Left hindlimb (tissue), 1 donor: Measurements from ENCODE around the gene DNAJC1.

Source experiments
- DNase-seq: peaks from one replicate; pipeline ENCODE4 v3.0.0-alpha.2; 2018

DNAJC1 gene

DNA sequence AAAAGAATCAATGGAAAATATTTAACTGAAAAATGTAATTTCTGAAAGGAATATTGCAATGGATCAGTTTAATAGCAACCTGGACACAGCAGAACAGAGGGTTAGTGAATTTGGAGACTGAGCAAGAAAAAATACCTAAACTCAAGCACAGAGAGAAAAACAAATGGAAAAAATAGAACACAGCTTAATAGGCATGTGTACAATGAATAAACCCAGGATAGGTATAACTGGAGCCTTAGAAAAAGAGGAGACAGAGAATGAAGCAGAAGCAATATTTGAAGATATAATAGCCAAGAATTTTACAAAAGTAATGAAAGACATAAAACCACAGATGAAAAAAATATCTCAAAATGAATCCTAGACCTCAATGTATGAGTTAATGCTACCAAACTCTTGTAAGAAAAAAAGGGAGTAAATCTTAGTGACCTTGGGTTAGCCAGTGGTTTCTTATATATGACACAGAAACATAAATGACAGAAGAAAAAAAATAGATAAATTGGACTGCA is 2.9 kb upstream of the DNAJC1 start:
- no peak for DNase-seq

- DNase-seq, result no peak
These were observed 2.2 kb upstream of the DNAJC1 start for GRCh38 chr10:22005763-22006162.

GRCh38 chr10:22003964-22004281 is 393 bp upstream of the DNAJC1 start:
- DNase-seq, result no peak

DNA sequence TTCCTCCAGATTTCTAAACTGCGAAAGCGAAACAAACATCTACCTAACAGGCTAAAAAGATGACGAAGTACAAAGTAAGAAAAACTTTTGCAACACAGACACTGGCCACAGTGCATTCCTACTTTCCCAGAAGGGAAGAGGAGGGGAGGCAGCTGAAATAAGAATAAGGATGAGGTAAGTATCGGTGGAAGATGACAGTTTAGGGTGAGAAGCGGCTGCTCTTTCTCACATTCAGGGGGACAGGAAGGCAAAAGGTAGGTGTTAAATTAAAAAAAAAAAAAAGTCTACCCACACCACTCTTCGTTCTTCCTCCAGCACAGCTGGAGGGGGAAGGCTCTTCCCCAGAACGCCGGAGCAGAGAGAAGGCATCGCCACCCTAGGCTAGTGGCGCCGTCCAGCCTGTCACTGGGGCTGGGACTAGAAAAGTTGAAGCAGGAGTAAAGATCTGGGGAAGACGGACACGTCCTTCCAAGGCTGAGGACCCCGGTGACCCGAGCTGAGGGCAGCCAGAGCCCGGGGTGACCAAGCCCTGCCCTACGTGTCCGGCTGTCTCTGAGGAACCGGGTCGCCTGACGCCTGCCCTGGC is 846 bp downstream of the DNAJC1 start:
- DNase-seq, result no peak

- DNase-seq, result no peak
These were observed 8.0 kb downstream of the DNAJC1 start for GRCh38 chr10:21995557-21995956.

GRCh38 chr10:21993360-21994001 is 10.0 kb downstream of the DNAJC1 start:
- DNase-seq, result no peak

- DNase-seq, result no peak
These were observed 11.7 kb downstream of the DNAJC1 start for GRCh38 chr10:21991785-21992184.

DNA sequence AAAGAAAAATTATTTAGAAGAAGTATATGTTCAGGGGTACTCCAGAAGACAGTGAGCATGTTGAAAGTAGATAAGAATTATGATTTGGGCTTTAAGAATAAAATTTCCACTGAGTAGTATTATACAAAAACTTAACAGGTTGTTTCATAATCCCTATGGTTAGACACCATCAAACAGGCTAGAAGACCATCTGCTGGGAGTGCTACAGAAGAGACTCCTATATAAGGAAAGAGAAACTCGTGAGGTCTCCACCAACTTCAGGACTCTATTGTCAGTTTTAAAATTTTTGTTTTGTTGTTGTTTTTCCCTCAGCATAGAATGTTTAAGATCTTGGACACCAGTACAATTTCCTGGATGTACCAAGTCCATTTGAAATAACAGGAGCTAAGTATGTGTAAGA is 13.1 kb downstream of the DNAJC1 start:
- DNase-seq, result no peak

DNA sequence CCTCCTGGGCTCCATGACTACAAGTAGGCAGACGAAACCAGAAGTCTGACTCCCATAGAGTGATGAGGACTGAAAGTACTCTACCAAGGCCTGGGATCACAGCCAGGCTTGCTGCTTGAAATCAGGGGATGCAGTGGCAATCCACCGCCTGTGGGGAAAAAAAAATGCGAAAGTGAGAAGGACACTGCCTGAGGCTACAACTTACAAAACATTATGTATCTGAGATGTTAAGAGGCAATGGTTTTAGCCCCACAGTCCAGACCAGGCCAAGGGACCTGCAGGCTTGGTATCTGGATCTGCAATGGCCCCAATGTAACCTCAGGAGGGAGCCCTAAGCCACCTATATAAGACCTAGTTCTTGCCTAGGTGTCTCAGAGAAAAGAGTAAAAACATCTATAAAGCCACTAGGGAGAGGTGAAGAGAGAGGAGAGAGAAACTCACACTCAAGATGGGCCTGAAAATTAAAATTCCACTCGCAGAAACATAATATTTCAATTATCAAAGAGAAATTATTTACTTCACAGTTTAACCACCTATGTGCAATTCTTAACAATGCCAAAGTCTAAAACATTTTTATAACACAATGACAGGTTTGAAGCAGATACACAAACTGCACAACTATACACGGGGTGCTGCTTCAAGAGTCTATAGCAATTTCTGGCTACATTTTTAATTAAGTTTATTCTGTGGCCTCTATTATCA is 13.9 kb downstream of the DNAJC1 start:
- DNase-seq, result no peak

DNA sequence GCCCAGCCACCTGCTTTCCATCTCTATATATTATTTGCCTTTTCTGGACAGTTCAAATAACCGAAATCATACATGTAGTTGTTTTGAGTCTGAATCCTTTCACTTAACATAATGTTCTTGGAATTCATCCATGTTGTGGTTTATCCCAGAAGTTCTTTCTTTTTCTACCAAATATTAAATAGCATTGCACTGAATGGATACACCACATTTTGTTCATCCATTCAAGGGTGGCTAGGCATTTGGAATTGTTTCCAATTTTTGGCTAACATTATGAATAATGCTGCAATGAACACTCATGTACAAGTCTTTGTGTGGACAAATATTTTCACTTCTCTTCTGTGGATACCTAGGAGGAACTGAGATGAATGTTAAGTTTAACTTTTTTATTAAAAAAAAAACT is 18.0 kb downstream of the DNAJC1 start:
- DNase-seq, result no peak

- DNase-seq, result no peak
These were observed 22.4 kb downstream of the DNAJC1 start for GRCh38 chr10:21981118-21981517.

GRCh38 chr10:21980691-21981090 is 22.8 kb downstream of the DNAJC1 start:
- no peak for DNase-seq

GRCh38 chr10:21978191-21978862 is 25.2 kb downstream of the DNAJC1 start:
- no peak for DNase-seq

- DNase-seq, result no peak
These were observed 26.8 kb downstream of the DNAJC1 start for GRCh38 chr10:21976739-21977138.

DNA sequence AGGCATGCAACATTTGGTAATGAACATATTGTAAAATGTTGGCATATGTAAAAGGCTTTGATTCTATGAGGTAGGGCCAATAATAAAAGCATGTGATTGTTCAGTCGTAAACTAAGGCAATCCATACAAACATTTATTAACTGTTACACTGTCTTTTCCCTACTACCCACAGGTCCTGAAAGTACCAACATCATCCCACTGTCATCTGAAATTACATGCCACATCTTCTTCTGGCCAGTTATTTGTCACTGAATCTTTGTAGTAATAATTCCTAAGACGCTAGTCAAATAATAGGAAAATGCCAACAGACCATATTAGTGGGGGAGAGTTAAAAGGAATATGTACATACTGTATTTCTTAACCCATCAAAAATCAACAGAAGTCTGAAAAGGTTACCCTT is 27.2 kb downstream of the DNAJC1 start:
- no peak for DNase-seq

GRCh38 chr10:21975378-21975990 is 28.0 kb downstream of the DNAJC1 start:
- no peak for DNase-seq

- no peak for DNase-seq
These were observed 30.9 kb downstream of the DNAJC1 start for GRCh38 chr10:21972584-21972983.

GRCh38 chr10:21969326-21970287 is 33.9 kb downstream of the DNAJC1 start:
- DNase-seq, result no peak

- no peak for DNase-seq
These were observed 38.4 kb downstream of the DNAJC1 start for GRCh38 chr10:21964983-21965665.

- no peak for DNase-seq
These were observed 41.2 kb downstream of the DNAJC1 start for GRCh38 chr10:21962358-21962757.

DNA sequence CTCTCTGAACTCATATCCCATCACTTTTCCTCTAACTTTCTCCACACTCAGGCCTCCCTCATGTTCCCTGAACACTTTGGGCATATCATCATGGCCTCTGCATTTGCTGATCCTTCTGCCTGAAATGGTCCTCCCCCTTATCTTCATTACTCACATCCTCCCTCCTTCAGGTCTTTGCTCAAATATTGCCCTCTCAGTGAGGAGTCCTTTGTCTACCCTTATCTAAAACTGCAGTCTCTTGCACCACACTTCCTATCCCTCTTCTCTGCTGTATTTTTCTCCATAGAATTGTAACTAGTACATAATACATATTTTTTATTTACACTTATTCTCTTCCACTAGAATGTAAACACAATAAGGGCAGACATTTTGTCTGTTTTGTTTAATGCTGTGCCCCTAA is 41.7 kb downstream of the DNAJC1 start:
- DNase-seq, result no peak

- DNase-seq, result no peak
These were observed 43.5 kb downstream of the DNAJC1 start for GRCh38 chr10:21959998-21960397.
